ENCODE results near the gene HOXA5. TPM values are rescaled to one million over a fixed set of nuclear protein-coding genes. Genes with fewer than 3 reads are reported as not detected.

Gene HOXA5
- total RNA-seq, 1 experiment from 2014 or later, result 10.6 TPM

DNA sequence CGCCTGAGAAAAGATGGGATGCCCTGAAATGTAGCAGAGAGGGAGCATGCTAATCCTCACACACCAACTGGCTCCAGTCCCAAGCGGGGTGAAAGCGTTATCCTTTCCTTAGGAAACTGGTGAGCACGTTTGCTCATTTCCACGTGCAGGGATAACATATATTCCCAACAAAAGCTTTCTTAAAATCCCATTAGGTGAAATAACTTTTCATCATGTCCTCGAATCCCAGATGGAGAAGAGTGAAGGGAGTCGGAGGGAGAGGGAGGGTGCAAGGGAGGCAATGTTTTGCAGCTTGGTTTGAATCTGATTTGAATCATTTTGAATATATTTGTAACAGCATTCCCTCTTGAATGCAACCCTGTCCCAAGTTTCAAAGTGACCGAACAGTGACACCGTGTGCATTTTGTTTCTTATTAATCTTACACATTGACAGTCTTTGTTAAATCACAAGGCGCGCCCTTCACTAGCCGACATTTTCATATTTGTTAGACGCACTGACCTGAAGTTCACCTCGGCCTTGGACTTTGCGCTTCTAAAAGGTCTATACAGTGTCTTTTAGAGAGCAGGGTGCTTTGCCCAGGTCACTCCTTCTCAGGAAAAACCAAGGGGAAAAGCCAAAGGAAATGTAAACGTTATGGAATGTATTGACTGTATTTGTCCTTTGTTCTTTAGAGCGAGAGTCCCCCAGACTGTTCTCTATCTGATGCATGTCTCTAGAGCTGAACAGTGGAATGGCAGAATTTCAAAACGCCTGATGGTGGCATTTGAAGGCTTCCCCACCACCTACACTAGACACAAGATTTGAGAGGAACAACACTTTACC is 9.9 kb downstream of the HOXA5 start:
- Mint-ChIP-seq H3K9me3 (ENCODE audit: low read depth, unreplicated experiment) (no peaks in the 10 kb centered on the region), H3K4me3 (ENCODE audit: low read depth, unreplicated experiment) (peak overlapping the region; percentile 39), H3K27me3 (ENCODE audit: unreplicated experiment) (no peaks in the 10 kb centered on the region), H3K4me1 (ENCODE audit: low read depth, unreplicated experiment) (peaks cover 48% of the 10 kb centered on the region), H3K36me3 (ENCODE audit: insufficient read depth, unreplicated experiment) (peaks cover 4% of the 10 kb centered on the region), H3K27ac (ENCODE audit: unreplicated experiment) (peak overlapping the region; percentile 77)
- TF ChIP-seq, protein P1, sequence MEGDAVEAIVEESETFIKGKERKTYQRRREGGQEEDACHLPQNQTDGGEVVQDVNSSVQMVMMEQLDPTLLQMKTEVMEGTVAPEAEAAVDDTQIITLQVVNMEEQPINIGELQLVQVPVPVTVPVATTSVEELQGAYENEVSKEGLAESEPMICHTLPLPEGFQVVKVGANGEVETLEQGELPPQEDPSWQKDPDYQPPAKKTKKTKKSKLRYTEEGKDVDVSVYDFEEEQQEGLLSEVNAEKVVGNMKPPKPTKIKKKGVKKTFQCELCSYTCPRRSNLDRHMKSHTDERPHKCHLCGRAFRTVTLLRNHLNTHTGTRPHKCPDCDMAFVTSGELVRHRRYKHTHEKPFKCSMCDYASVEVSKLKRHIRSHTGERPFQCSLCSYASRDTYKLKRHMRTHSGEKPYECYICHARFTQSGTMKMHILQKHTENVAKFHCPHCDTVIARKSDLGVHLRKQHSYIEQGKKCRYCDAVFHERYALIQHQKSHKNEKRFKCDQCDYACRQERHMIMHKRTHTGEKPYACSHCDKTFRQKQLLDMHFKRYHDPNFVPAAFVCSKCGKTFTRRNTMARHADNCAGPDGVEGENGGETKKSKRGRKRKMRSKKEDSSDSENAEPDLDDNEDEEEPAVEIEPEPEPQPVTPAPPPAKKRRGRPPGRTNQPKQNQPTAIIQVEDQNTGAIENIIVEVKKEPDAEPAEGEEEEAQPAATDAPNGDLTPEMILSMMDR (IDR thresholded peaks at IDR 0.05; ENCODE audit: unreplicated experiment), result peak; percentile 15
- intact Hi-C loops (cut with micrococcal nuclease; ENCODE audit: unreplicated experiment), result no loop called here
- peak; percentile 46 for DNase-seq
- CTCF ChIA-PET, result interaction anchor here (0.6 to 1.7 kb wide), 5 partner anchors 13 to 273 kb away, joined by 3 to 9 read pairs (median 5); no protein-coding TSS in a partner anchor
- no TSS peak for BruUV-seq (replicated peaks)

GRCh38 chr7:27132978-27133377 is 10.5 kb downstream of the HOXA5 start:
- H3K27ac Mint-ChIP-seq (ENCODE audit: unreplicated experiment), result peak overlapping the region; percentile 77
- no peak overlapping the region for H3K4me3 Mint-ChIP-seq (ENCODE audit: low read depth, unreplicated experiment)
- peaks cover 4% of the 10 kb centered on the region for H3K36me3 Mint-ChIP-seq (ENCODE audit: insufficient read depth, unreplicated experiment)
- CTCF ChIA-PET, result interaction anchor here (0.6 to 1.7 kb wide), 2 partner anchors 13 to 273 kb away, joined by 6 to 9 read pairs; no protein-coding TSS in a partner anchor
- TF ChIP-seq, protein P1 (IDR thresholded peaks at IDR 0.05; ENCODE audit: unreplicated experiment), result no peak
- intact Hi-C loops (cut with micrococcal nuclease; ENCODE audit: unreplicated experiment), result no loop called here
- no TSS peak for BruUV-seq (replicated peaks)
- H3K4me1 Mint-ChIP-seq (ENCODE audit: low read depth, unreplicated experiment), result peaks cover 47% of the 10 kb centered on the region
- H3K9me3 Mint-ChIP-seq (ENCODE audit: low read depth, unreplicated experiment), result no peaks in the 10 kb centered on the region
- H3K27me3 Mint-ChIP-seq (ENCODE audit: unreplicated experiment), result no peaks in the 10 kb centered on the region
- DNase-seq, result no peak

GRCh38 chr7:27132214-27132613 is 11.3 kb downstream of the HOXA5 start:
- intact Hi-C loops (cut with micrococcal nuclease; ENCODE audit: unreplicated experiment), result no loop called here
- BruUV-seq (replicated peaks), result no TSS peak
- CTCF ChIA-PET, result no interaction called here
- Mint-ChIP-seq H3K4me3 (ENCODE audit: low read depth, unreplicated experiment) (no peak overlapping the region), H3K4me1 (ENCODE audit: low read depth, unreplicated experiment) (peaks cover 47% of the 10 kb centered on the region), H3K9me3 (ENCODE audit: low read depth, unreplicated experiment) (no peaks in the 10 kb centered on the region), H3K27ac (ENCODE audit: unreplicated experiment) (no peak overlapping the region), H3K27me3 (ENCODE audit: unreplicated experiment) (no peaks in the 10 kb centered on the region), H3K36me3 (ENCODE audit: insufficient read depth, unreplicated experiment) (peaks cover 4% of the 10 kb centered on the region)
- DNase-seq, result no peak
- TF ChIP-seq, protein P1 (IDR thresholded peaks at IDR 0.05; ENCODE audit: unreplicated experiment), result no peak

- CTCF ChIA-PET, result interaction anchor here (0.8 kb wide), 1 partner anchor 11 kb away, joined by 5 read pairs; no protein-coding TSS in a partner anchor
- no peak for DNase-seq
- no peaks in the 10 kb centered on the region for H3K27me3 Mint-ChIP-seq (ENCODE audit: unreplicated experiment)
- peaks cover 44% of the 10 kb centered on the region for H3K4me1 Mint-ChIP-seq (ENCODE audit: low read depth, unreplicated experiment)
- intact Hi-C loops (cut with micrococcal nuclease; ENCODE audit: unreplicated experiment), result no loop called here
- TF ChIP-seq, protein P1 (IDR thresholded peaks at IDR 0.05; ENCODE audit: unreplicated experiment), result no peak
- no peak overlapping the region for H3K27ac Mint-ChIP-seq (ENCODE audit: unreplicated experiment)
- no peaks in the 10 kb centered on the region for H3K9me3 Mint-ChIP-seq (ENCODE audit: low read depth, unreplicated experiment)
- no TSS peak for BruUV-seq (replicated peaks)
- no peak overlapping the region for H3K4me3 Mint-ChIP-seq (ENCODE audit: low read depth, unreplicated experiment)
- H3K36me3 Mint-ChIP-seq (ENCODE audit: insufficient read depth, unreplicated experiment), result peaks cover 4% of the 10 kb centered on the region
Measured at GRCh38 chr7:27131390-27131819, 12.1 kb downstream of the HOXA5 start.

Data from Calu3 (cell line).